ENCODE data around the gene ZDHHC4. TPM values are rescaled to one million over a fixed set of nuclear protein-coding genes. Genes with fewer than 3 reads are reported as not detected.

ZDHHC4 gene
- total and polyA plus RNA-seq, 2 of the 8 experiments (the other 6 are each of a cell fraction or from before 2014, with no cell fraction given) = 50.2 to 171 TPM

- TF ChIP-seq HDAC2 (IDR thresholded peaks at IDR 0.05; ENCODE audit: borderline replicate concordance in 1 of 2, low read depth in 2 of 2, low read length in 2 of 2) = 0 out of 4 replicates have a peak, but pooled peaks of 1 of the 2 experiments have one; percentile 12
- peak; percentile 99 for TF ChIP-seq KDM4A (IDR thresholded peaks at IDR 0.05; ENCODE audit: low read depth, low read length, severe bottlenecking)
- TF ChIP-seq TBP (IDR thresholded peaks at IDR 0.05; ENCODE audit: low read depth, low read length) = no peak
- TF ChIP-seq POU5F1 (IDR thresholded peaks at IDR 0.05; ENCODE audit: low read depth, low read length) = no peak
- no peak for TF ChIP-seq SAP30 (IDR thresholded peaks at IDR 0.05; ENCODE audit: insufficient read depth, insufficient replicate concordance, low read length)
- TF ChIP-seq CTBP2 (IDR thresholded peaks at IDR 0.05; ENCODE audit: borderline replicate concordance, insufficient read depth, insufficient read length, low read length) = peak; percentile 22
- no peak for TF ChIP-seq YY1 (IDR thresholded peaks at IDR 0.05; ENCODE audit: low read depth, low read length)
- peak; percentile 78 for TF ChIP-seq ASH2L (IDR thresholded peaks at IDR 0.05; ENCODE audit: low read length)
- TF ChIP-seq CHD1 (IDR thresholded peaks at IDR 0.05; ENCODE audit: low read depth, low read length) = no peak
Observed at GRCh38 chr7:6530626-6531491, 46.4 kb upstream of the ZDHHC4 start (continued).

Data from H1 (cell line).